Peyer's patch (tissue), 4 donors: ENCODE results near the gene DNAJC12.

Experiments
- POLR2A ChIP-seq, 2 donors: fragments of 450-650 bp; IDR thresholded peaks; one replicate each; pipeline ENCODE4 v1.5.1; 2017; ENCODE audit warnings: antibody characterized with exemption in 2 of 2, mild to moderate bottlenecking in 2 of 2, moderate library complexity in 2 of 2
- TF ChIP-seq, protein P1 (sequence below), 6 experiments: fragments of 450-650 bp in 4 of 6; fragments of 200-600 bp in 2 of 6; sonication (generic) in 1 of 6; IDR thresholded peaks; one replicate each; pipeline ENCODE4 v1.5.1; 2017 to 2019; ENCODE audit warnings: antibody characterized with exemption in 6 of 6, mild to moderate bottlenecking in 3 of 6, moderate library complexity in 1 of 6

DNA sequence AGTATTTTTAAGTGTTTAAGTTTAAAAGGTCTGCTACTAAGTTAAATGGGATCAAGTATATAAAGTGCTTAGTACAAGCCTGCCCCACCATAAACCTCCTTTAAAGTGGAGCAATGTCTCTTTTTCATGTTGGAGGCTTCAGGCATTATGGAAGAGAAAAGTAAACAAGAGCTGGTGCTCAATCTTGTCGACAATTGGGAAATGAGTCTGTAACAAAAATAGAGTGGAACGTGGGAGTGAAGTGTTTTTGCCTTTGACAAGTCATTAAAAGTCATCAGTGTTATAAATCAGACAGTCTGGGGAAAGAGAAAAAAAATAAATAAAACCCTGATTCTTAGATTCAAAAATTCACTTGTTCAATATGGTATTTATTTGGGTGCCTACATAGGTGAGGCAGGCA, 44.7 kb downstream of the DNAJC12 start:
- TF ChIP-seq, protein P1, sequence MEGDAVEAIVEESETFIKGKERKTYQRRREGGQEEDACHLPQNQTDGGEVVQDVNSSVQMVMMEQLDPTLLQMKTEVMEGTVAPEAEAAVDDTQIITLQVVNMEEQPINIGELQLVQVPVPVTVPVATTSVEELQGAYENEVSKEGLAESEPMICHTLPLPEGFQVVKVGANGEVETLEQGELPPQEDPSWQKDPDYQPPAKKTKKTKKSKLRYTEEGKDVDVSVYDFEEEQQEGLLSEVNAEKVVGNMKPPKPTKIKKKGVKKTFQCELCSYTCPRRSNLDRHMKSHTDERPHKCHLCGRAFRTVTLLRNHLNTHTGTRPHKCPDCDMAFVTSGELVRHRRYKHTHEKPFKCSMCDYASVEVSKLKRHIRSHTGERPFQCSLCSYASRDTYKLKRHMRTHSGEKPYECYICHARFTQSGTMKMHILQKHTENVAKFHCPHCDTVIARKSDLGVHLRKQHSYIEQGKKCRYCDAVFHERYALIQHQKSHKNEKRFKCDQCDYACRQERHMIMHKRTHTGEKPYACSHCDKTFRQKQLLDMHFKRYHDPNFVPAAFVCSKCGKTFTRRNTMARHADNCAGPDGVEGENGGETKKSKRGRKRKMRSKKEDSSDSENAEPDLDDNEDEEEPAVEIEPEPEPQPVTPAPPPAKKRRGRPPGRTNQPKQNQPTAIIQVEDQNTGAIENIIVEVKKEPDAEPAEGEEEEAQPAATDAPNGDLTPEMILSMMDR (IDR thresholded peaks at IDR 0.05): no peak
- no peak for TF ChIP-seq POLR2A (IDR thresholded peaks at IDR 0.05)
